Endothelial cell of umbilical vein (primary cell): ENCODE results near the gene DDIT4. TPM values are rescaled to one million over a fixed set of nuclear protein-coding genes. Genes with fewer than 3 reads are reported as not detected.

Experiments used
- BruUV-seq: library from RNA; stranded (reverse); fragments of 400-500 nt; replicated peaks from 2 replicates; lab custom pipeline; 2021; lab: Mats Ljungman, UMichigan
- CTCF ChIA-PET: fragments of 300-600, 350-600 bp; sonication (Branson Sonifier 250); formaldehyde crosslinking; loops from one replicate; lab custom pipeline; 2021; ENCODE audit warnings: antibody characterized with exemption, inconsistent platforms; lab: Charles Lee
- POLR2A ChIA-PET: fragments of 300-600, 350-600 bp; sonication (Branson Sonifier 250); formaldehyde crosslinking; loops from one replicate; lab custom pipeline; 2021; ENCODE audit warnings: antibody characterized with exemption, inconsistent platforms; lab: Charles Lee
- DNase-seq: peaks from one replicate; pipeline ENCODE4 v3.0.0-alpha.2; 2011; ENCODE audit warnings: low read depth, low spot score
- FAIRE-seq: peaks from 2 replicates; lab custom pipeline; 2011; peaks lifted over from hg19 to GRCh38; lab: Jason Lieb, UNC
- H2AFZ ChIP-seq: 2 replicates; pipeline ENCODE4 v1.6.0; 2012; ENCODE audit warnings: low read depth, low read length, control low read depth, inconsistent platforms
- H3K27ac ChIP-seq: 2 replicates; pipeline ENCODE4 v1.5.1; 2011; ENCODE audit warnings: low read depth, mild to moderate bottlenecking, control low read depth, low read length, moderate library complexity; ENCODE audit not compliant: insufficient read depth
- H3K27me3 ChIP-seq, 2 experiments: 2 replicates each; pipeline versions ENCODE4 v1.6.0 to v1.6.1; 2011; ENCODE audit warnings: low read length in 2 of 2, mixed read lengths in 1 of 2; ENCODE audit not compliant: control insufficient read depth in 2 of 2, insufficient read depth in 2 of 2
- H3K36me3 ChIP-seq, 2 experiments: 2 replicates in 1 of 2; 3 replicates in 1 of 2; pipeline ENCODE4 v1.5.1; 2011; ENCODE audit warnings: low read length in 2 of 2, mild to moderate bottlenecking in 1 of 2, moderate library complexity in 1 of 2; ENCODE audit not compliant: control insufficient read depth in 2 of 2, insufficient read depth in 2 of 2; ENCODE audit errors: extremely low read depth in 1 of 2
- H3K4me1 ChIP-seq: 3 replicates; pipeline ENCODE4 v1.5.1; 2011; ENCODE audit warnings: mild to moderate bottlenecking, low read length; ENCODE audit not compliant: control insufficient read depth, insufficient read depth; ENCODE audit errors: extremely low read depth
- H3K4me2 ChIP-seq: 2 replicates; pipeline ENCODE4 v1.6.1; 2011; ENCODE audit warnings: low read length, control low read depth, mixed read lengths; ENCODE audit not compliant: insufficient read depth
- H3K4me3 ChIP-seq, 3 experiments: fragments of 200-600 bp in 1 of 3; sonication (generic), shearing (Covaris generic) in 1 of 3; replicated peaks in 1 of 3; 2 replicates each; pipeline ENCODE4 v1.5.1; 2011 to 2016; ENCODE audit warnings: control low read depth in 3 of 3, low read length in 3 of 3, mild to moderate bottlenecking in 2 of 3, inconsistent platforms in 1 of 3, low read depth in 1 of 3, moderate library complexity in 1 of 3; ENCODE audit not compliant: insufficient read depth in 1 of 3
- H3K79me2 ChIP-seq: 2 replicates; pipeline ENCODE4 v1.6.0; 2012; ENCODE audit warnings: low read length, inconsistent platforms; ENCODE audit not compliant: control insufficient read depth, insufficient read depth
- H3K9ac ChIP-seq: replicated peaks from 2 replicates; pipeline ENCODE3; 2011; ENCODE audit warnings: low read length, control low read depth; ENCODE audit not compliant: insufficient read depth; ENCODE audit errors: extremely low read depth
- H3K9me1 ChIP-seq: replicated peaks from 3 replicates; pipeline ENCODE4 v1.6.0; 2011; ENCODE audit warnings: mild to moderate bottlenecking, low read length; ENCODE audit not compliant: control insufficient read depth, insufficient read depth; ENCODE audit errors: extremely low read depth
- H3K9me3 ChIP-seq: replicated peaks from 2 replicates; pipeline ENCODE4 v1.5.1; 2012; ENCODE audit warnings: low read length, inconsistent platforms; ENCODE audit not compliant: control insufficient read depth, insufficient read depth
- H4K20me1 ChIP-seq: replicated peaks from 2 replicates; pipeline ENCODE3; 2011; ENCODE audit warnings: mild to moderate bottlenecking, low read length; ENCODE audit not compliant: control insufficient read depth, insufficient read depth; ENCODE audit errors: extremely low read depth
- CTCF ChIP-seq, 2 donors: IDR thresholded peaks; 1 replicate in 1 of 2; 2 replicates in 1 of 2; pipeline ENCODE4 v1.5.1; 2011; ENCODE audit warnings: low read length in 2 of 2, mild to moderate bottlenecking in 2 of 2, moderate library complexity in 2 of 2, control low read depth in 1 of 2, inconsistent platforms in 1 of 2, low read depth in 1 of 2; ENCODE audit not compliant: insufficient read depth in 1 of 2; ENCODE audit errors: extremely low read depth in 1 of 2
- EZH2 ChIP-seq: IDR thresholded peaks from 2 replicates; pipeline ENCODE4 v1.6.1; 2012; ENCODE audit warnings: borderline replicate concordance, low read depth, mild to moderate bottlenecking, moderate library complexity, low read length, inconsistent platforms; ENCODE audit not compliant: severe bottlenecking
- FOS ChIP-seq: IDR thresholded peaks from 2 replicates; pipeline ENCODE4 v1.6.1; 2011; ENCODE audit warnings: mild to moderate bottlenecking, low read length, moderate library complexity, borderline replicate concordance; ENCODE audit not compliant: insufficient read depth
- GATA2 ChIP-seq: IDR thresholded peaks from 2 replicates; pipeline ENCODE4 v1.7.0; 2011; ENCODE audit warnings: low read depth, mild to moderate bottlenecking, moderate library complexity, mixed read lengths, low read length; ENCODE audit not compliant: insufficient read length, insufficient read depth
- JUN ChIP-seq: IDR thresholded peaks from 2 replicates; pipeline ENCODE4 v1.6.1; 2011; ENCODE audit warnings: borderline replicate concordance, low read depth; ENCODE audit not compliant: insufficient read length, insufficient read depth
- MAX ChIP-seq: IDR thresholded peaks from 2 replicates; pipeline ENCODE4 v1.6.1; 2011; ENCODE audit not compliant: insufficient read depth, insufficient read length
- MYC ChIP-seq: IDR thresholded peaks from one replicate; pipeline ENCODE4 v1.6.1; 2011; ENCODE audit warnings: mild to moderate bottlenecking, low read depth, low read length
- POLR2A ChIP-seq: IDR thresholded peaks from 2 replicates; pipeline ENCODE4 v1.6.1; 2012; ENCODE audit warnings: low read depth, mild to moderate bottlenecking, control low read depth, low read length
- POLR2AphosphoS5 ChIP-seq: IDR thresholded peaks from 2 replicates; pipeline ENCODE4 v1.6.1; 2012; ENCODE audit warnings: low read depth, mild to moderate bottlenecking, control low read depth, low read length, moderate library complexity; ENCODE audit not compliant: insufficient read depth
- dilution Hi-C: fragments of 300-500 bp; cut with MboI; formaldehyde crosslinking; loops from one replicate; pipeline ENCODE4 v1.15.0; 2019; ENCODE audit warnings: low sequenced_read_pairs; ENCODE audit not compliant: extremely low pct_ligation_motif_present
- intact Hi-C: fragments of 100-400 bp; cut with micrococcal nuclease; formaldehyde crosslinking; loops from one replicate; pipeline ENCODE4 v1.10.0; 2022
- polyA plus RNA-seq, 4 experiments: library from polyadenylated mRNA; depleted of rRNA in 3 of 4; stranded (reverse) in 3 of 4; unstranded in 1 of 4; fragments of >200 nt; gene quantifications; 2 replicates each; pipeline versions ENCODE4 v1.2.1 to v1.2.3, GENCODE V29; 2011 to 2012; ENCODE audit warnings: missing spikeins in 1 of 4
- total RNA-seq: library from RNA; stranded (reverse); gene quantifications from 2 replicates; pipeline ENCODE4 v1.2.3, GENCODE V29; 2021

DDIT4 gene
- total and polyA plus RNA-seq, 2 donors (not counting 3 experiments of a cell fraction or from before 2014, with no cell fraction given) = 60.4 to 65.3 TPM

- Histone ChIP-seq H3K9me3 (no peaks in the 10 kb centered on the region), H3K9me1 (no peaks in the 10 kb centered on the region), H3K9ac (no peak overlapping the region), H3K4me1 (peaks cover 33% of the 10 kb centered on the region), H4K20me1 (no peaks in the 10 kb centered on the region), H3K27me3 (no peaks in the 10 kb centered on the region), H3K27ac (no peak overlapping the region), H3K4me2 (no peak overlapping the region), H3K4me3 (no peak overlapping the region), H3K36me3 (no peaks in the 10 kb centered on the region), H2AFZ (peak overlapping the region; percentile 2), H3K79me2 (no peaks in the 10 kb centered on the region)
- FAIRE-seq (no peak), DNase-seq (no peak)
- intact Hi-C loops = no loop called here
- CTCF ChIA-PET = no interaction called here
- POLR2A ChIA-PET = no interaction called here
- TF ChIP-seq GATA2 (no peak), FOS (no peak), POLR2AphosphoS5 (no peak), JUN (no peak), MAX (no peak), CTCF (IDR thresholded peaks at IDR 0.05; ENCODE audit: extremely low read depth in 1 of 2, insufficient read depth in 1 of 2, low read depth in 1 of 2, low read length in 2 of 2) (no peak), EZH2 (no peak), POLR2A (no peak), MYC (no peak)
- dilution Hi-C loops = no loop called here
- no TSS peak for BruUV-seq
Measured at GRCh38 chr10:72310636-72311035, 36.9 kb downstream of the DDIT4 start.
